HG03108 (cell line): ENCODE measurements around the gene VPS8.

Experiments used
- ATAC-seq: cut with Tn5 transposase; IDR thresholded peaks from one replicate; pipeline ENCODE4 v1.9.1; 2021; ENCODE audit warnings: moderate library complexity; ENCODE audit not compliant: unreplicated experiment

The VPS8 gene

GRCh38 chr3:184780981-184781515, 30.9 kb upstream of the VPS8 start:
- ATAC-seq = no peak

- ATAC-seq = no peak
These were observed 30.2 kb upstream of the VPS8 start for GRCh38 chr3:184781801-184782200.

- no peak for ATAC-seq
These were observed 28.6 kb upstream of the VPS8 start for GRCh38 chr3:184783319-184783718.

DNA sequence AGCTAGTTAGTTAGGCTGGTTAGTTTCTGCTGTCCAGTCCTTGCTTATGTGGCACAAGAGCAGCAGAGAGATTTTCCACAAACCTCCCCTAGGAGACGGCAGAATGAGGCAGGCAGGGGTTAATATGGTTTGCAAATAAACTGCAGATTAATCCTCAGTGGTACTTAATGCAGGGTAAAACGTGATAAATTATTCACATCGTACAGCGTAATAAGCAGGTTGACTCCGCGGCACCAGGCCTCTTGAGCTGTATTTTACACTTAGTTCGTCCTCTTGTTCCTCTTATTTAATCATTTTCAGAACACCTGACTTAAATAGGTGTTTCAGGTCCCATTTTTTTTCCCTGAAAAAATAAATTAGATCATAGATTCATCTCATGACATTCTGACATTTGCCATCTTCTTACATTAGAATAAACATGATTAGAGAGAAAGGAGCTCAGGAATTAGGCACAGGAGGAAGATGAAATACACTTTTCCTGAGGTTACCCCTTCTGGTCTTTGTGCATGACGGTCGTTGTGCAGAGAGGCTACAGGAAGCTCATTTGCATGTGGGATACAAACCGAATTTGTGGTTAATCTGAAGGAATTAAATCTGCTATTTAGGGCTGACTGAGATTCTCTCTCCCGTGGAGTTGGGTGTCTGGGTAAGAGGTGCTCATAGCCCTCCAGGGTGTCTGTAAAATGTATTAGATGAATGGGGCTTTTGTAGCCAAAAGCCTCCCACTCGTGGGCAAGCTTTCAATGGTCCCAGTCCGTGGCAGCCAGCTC, 27.1 kb upstream of the VPS8 start:
- ATAC-seq = no peak

DNA sequence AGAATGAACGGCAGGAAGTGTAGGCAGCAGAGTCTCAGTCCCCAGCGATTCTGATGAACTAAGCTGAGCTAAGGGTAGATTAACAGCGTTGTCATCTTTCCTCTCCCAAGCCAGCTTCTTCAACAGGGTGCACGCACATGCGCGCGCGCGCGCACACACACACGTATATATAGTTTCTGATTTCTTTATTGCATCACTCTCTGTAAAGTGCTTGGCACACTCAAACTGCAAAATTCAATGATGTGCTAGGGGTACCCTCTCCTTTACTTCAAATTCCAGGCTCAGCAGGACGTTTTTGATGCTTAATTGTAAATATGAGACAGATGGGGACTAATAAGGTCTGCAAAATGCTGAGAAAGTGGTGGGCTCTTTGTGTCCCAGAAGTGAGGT, 26.1 kb upstream of the VPS8 start:
- ATAC-seq = no peak

DNA sequence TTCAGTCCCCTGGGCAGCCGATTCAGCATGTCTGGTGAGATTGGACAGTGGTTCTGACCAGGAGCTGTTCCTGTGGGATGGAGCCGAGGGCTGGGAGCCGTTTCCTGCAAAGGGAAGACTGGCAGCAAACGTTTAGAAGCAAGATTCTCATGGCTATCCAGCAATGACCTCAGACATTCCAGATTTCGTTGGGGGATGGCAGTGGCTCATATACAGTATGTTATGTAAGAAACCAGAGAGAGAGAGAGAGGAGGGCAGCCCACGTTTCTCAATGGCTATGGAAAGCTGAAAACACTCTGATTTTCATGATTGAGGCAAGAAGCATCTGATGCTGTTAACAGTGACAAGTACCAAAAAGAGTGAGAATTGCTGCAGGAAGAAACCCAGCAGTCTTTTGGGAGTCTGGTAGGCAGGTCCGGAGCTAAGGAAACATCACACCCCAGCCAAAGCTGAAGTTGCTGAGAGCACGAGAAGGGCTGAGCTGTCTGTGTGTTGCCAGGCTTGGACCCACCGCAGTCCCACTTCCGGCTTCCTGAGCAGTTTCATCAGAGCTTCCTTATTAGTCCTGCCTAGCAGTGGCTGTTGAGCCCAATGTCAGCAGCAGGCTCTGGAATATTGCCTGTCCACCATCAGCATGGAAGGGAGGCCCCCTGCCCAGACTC, 25.6 kb upstream of the VPS8 start:
- no peak for ATAC-seq

DNA sequence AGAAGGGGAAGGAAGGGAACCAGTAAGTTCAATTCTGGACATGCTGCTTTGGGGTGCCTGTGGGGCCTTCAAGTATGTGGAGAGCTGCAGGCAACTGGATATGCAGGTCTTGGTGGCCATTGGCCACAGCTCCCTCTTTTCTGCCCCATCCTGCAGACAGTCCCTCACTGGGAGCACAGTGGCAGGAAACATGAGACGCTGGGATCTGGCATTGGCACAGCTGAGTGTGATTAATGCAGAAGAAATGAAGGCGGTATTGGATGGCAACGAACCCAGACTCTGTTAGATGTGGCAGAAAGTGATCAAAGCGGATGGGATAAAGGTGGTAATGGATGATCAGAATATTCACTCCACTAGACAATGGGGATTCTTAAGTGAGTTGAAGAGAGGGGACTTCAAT, 23.2 kb upstream of the VPS8 start:
- ATAC-seq = no peak

DNA sequence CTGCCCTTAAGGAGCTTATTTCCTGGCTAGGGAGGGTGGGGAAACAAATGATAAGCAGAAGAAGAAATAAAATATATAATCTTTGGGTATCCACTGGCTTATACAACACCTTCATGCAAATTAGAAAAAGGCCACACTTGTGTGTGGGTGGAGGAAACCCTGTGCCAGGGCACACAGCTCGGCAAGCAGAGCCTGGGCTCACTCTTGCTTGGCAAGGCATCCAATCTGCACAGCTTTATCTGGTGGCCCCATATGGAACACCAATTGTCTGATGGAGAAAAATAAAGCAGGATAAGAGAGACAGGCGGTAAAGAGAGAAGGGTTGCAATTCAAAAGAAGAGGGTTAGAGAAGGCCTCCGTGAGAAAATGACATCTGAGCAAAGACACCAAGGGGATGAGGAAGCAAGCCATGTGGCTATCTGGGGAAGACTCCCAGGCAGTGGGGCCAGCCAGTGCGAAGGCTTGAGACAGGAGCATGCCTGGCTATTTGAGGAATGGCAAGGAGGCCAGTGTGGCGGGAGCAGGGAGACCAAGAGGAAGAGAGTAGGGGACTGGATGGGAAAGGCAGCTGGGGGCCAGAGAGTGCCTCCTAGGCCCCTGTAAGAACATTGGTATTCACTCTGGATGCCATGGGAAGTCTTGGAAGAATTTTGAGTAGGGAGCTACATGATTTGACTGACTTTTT, 22.5 kb upstream of the VPS8 start:
- ATAC-seq = no peak

DNA sequence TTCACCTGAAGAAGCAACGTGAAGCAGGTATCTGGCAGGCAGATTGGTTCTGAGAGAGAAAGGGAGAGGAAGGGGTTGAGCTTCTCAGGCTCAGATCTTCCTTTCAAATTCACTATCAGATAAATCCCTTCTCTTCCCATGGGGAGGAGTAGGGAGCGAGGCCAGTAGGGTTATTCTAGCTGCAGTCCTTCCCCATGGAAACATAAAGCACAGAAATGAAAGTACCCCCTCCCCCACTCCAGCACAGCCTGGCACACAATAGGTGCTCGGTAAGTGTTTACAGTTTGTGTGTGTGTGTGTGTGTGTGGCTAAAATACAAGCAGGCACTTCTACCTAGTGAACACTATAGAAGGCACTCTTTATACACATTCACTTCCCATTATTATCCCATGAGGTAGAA, 20.8 kb upstream of the VPS8 start:
- no peak for ATAC-seq

GRCh38 chr3:184795522-184796190, 16.3 kb upstream of the VPS8 start:
- ATAC-seq = no peak

- ATAC-seq = no peak
These were observed 15.4 kb upstream of the VPS8 start for GRCh38 chr3:184796551-184796950.

DNA sequence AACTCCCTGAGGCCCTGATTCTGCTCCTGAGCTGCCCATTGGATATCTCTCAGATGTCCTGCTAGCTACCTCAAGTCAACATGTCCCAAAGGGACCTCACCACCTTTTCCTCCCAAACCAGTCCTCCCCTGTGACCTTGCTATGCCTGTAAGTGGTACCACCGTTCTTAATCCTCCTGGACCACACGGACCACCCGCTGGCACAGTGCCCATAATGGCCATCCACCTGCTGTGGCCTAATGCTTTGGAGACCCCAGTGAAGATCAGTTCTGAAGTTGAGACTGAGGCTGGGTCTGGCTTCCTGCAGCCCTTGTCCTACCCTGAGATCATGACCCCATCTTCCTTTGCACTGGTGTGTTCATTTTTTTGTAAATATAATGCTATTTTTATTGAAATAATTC, 15.0 kb upstream of the VPS8 start:
- ATAC-seq = no peak

DNA sequence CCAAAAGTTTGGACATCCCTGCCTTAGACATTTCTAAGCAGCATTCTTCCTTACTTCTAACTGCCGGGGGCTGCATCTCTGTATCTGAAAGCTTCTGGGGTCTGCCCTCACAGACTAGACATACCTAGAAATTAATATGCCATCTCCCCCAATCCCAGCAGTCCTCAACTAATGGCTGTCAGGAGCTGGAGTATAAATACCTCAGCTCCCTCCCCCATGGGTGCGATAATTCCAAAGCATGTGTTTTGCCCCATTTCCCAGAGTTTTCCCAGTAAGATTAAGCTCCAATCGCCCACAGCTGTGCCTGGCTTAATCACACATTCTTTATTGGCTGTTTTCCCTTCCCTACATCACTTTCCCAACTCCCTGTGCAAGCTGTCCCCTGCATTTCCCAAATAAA, 13.8 kb upstream of the VPS8 start:
- ATAC-seq = no peak

DNA sequence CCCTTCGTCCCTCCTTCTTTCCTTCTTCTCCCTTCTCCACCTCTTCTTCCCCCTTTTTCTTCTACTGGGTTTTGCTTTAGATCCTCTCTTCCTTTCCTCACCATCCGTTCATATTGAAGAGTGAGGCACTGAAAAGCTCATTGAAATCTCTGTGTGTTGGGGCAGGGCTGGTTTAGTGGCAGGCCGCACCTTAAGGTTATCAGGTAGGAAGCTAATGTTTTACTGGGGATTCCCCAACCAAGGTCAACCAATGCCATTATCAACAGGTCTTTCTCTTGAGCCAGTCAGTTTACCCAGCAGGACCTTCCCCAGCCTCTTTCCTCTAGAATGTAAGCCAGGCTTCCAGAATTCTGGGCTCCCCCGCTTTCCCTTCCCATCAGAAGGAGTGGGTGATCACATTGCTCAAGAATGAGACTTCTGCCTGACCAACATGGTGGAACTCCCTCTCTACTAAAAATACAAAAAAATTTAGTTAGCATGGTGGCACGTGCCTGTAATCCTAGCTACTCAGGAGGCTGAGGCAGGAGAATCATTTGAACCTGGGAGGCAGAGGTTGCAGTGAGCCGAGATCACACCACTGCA, 11.5 kb upstream of the VPS8 start:
- no peak for ATAC-seq

DNA sequence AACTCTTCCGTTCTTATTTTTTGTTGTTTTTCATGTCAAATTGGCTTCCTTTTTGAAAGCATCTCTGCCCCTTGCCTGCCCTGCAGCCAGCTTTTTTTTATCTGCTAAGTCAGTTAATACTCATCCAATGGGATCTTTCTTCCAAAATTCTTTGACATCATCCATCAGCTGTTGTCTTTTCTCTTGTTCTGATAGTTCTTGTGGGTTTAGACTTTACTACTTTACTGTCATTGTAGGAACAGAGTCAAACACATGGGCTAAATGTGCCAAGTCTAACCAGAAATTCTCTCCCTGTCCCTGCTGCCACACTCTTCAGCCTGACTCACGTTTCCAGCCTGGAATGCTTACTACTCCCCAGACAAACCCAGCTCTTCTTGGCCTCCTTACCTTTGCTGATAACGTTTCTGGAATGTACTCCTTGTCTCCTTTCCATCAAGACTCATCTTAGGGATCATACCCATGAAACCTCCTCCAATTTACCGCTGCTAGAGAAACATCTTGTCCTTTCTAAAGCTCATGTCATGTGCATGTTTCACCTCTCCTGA, 10.7 kb upstream of the VPS8 start:
- no peak for ATAC-seq

- ATAC-seq = no peak
These were observed 9.8 kb upstream of the VPS8 start for GRCh38 chr3:184802150-184802549.

DNA sequence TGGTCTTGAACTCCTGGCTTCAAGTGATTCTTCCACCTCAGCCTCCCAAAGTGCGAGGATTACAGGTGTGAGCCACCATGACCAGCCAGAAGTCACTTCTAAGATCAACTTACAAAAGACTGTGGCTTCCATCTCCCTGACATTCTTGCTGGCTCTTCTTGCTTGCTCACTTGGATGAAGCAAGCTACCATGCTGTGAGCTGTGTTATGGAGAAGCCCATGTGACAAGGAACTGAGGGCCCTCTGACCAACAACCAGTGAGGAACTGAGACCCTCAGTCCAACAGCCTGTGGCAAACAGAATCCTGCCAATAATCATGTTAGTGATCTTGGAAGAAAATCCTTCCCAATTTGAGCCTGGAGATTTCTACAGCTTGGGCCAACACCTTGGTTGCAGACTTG, 7.2 kb upstream of the VPS8 start:
- no peak for ATAC-seq

GRCh38 chr3:184805351-184806038, 6.5 kb upstream of the VPS8 start:
- no peak for ATAC-seq

DNA sequence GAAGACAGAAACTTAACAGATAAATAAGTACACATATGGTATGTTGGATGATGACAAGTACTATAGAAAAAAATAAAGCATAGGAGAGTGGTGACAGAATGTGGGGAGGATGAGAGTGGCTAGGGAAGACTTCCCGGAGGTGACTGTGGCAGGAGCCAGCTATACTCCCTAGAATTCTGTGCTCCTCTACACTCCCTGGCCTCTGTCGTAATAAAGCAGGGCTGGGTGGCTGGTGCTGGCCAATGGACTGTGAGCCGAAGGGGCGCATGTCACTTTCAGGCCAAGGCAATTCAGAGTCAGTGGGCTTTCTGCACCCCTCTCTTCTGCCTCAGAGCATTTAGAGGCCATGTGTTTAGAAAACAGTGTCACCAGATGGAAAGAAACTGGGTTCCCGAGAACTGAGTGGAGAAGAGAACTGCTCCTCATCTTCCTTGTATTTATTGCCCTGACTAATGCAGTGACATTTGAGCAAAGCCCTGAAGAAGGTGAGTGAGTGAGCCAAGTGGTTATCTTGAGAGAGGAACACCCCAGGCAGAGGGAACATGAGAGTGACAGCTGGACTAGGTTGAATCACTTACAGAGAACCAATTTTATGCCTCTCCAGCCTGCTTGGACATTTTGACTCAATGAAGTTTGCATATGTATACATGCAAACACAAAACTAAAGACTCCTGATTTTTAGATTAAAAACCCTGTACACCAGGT, 5.2 kb upstream of the VPS8 start:
- no peak for ATAC-seq

DNA sequence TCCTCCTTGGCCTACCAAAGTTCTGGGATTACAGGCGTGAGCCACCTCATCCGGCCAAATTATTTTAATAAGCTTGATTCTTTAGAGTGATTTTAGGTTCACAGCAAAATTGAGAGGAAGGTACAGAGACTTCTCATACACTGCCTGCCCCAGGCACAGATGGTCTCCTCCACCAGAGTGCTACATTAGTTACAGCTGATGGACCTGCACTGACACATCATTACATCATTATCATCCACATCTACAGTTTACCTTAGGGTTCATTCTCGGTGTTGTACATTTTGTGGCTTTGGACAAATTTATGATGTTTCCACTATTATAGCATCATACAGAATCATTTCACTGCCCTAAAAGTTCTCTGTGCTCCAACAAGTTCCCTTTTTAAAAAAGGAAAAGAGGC, 4.4 kb upstream of the VPS8 start:
- ATAC-seq = no peak
